NCI-H1436 (cell line): Measurements from ENCODE around the gene TMED10.

Experiments used
- DNase-seq: peaks from one replicate; lab custom pipeline; 2025; lab: John Stamatoyannopoulos, UW

TMED10 gene

DNA sequence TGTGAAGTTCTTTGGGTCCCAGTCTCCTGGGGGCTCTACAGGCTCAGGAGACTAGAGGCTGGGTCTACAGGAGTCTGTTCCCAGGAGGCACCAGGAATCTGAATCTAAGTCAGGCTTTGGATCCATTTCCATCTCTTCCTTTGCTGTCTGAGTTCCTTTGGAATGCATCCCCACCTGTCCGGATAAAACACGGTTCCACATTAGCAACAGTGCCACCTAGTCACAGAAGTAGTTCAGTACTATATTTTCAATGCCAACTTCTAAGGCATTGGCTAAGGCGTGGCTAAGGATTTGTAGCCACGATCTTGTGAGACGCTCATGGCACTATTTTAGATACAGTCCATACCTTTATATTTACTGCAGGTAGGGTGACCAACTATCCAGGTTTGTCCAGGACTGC lies 91.9 kb downstream of the TMED10 start:
- no peak for DNase-seq

GRCh38 chr14:75083271-75083670 lies 93.1 kb downstream of the TMED10 start:
- no peak for DNase-seq

- DNase-seq: no peak
These were observed 94.7 kb downstream of the TMED10 start for GRCh38 chr14:75081660-75082229.
